H9 (cell line): ENCODE measurements around the gene HES1. TPM values are rescaled to one million over a fixed set of nuclear protein-coding genes. Genes with fewer than 3 reads are reported as not detected.
A peak's percentile ranks its signal among the peaks of the same experiment; 100 is the strongest.

Source experiments
- DNase-seq: peaks from one replicate; pipeline ENCODE4 v3.0.0-alpha.2; 2017
- H2AFZ ChIP-seq: one replicate; pipeline ENCODE4 v1.6.1; 2013; ENCODE audit warnings: mild to moderate bottlenecking, low read length, control low read depth, moderate library complexity
- H2AK5ac ChIP-seq: 2 replicates; pipeline ENCODE4 v1.6.1; 2013; ENCODE audit warnings: low read length, control low read depth, mixed read lengths; ENCODE audit not compliant: insufficient read length
- H2BK120ac ChIP-seq: one replicate; pipeline ENCODE4 v1.6.1; 2013; ENCODE audit warnings: low read depth, mild to moderate bottlenecking, low read length, control low read depth, inconsistent platforms; ENCODE audit not compliant: poor library complexity, severe bottlenecking
- H2BK12ac ChIP-seq: 2 replicates; pipeline ENCODE4 v1.6.1; 2013; ENCODE audit warnings: low read length, control low read depth, mixed read lengths, low read depth; ENCODE audit not compliant: insufficient read length
- H2BK15ac ChIP-seq: 2 replicates; pipeline ENCODE4 v1.6.1; 2013; ENCODE audit warnings: low read depth, low read length, control low read depth
- H2BK20ac ChIP-seq: one replicate; pipeline ENCODE4 v1.6.1; 2013; ENCODE audit warnings: low read depth, mild to moderate bottlenecking, low read length, control low read depth, inconsistent platforms; ENCODE audit not compliant: poor library complexity, severe bottlenecking
- H2BK5ac ChIP-seq: 2 replicates; pipeline ENCODE4 v1.6.1; 2013; ENCODE audit warnings: low read length, control low read depth, mixed read lengths; ENCODE audit not compliant: insufficient read length
- H3K14ac ChIP-seq: 2 replicates; pipeline ENCODE4 v1.6.1; 2013; ENCODE audit warnings: low read length, control low read depth; ENCODE audit not compliant: insufficient read depth
- H3K18ac ChIP-seq: 2 replicates; pipeline ENCODE4 v1.6.1; 2013; ENCODE audit warnings: low read depth, mild to moderate bottlenecking, mixed read lengths, low read length, control low read depth; ENCODE audit not compliant: insufficient read length
- H3K23ac ChIP-seq: 2 replicates; pipeline ENCODE4 v1.6.1; 2013; ENCODE audit warnings: low read length, control low read depth, mixed read lengths, low read depth; ENCODE audit not compliant: insufficient read length
- H3K23me2 ChIP-seq: 2 replicates; pipeline ENCODE4 v1.6.1; 2013; ENCODE audit warnings: low read depth, mild to moderate bottlenecking, mixed read lengths, low read length, control low read depth; ENCODE audit not compliant: insufficient read length, poor library complexity, severe bottlenecking
- H3K27ac ChIP-seq: 2 replicates; pipeline ENCODE4 v1.5.1; 2013; ENCODE audit warnings: low read length, control low read depth, mixed read lengths, low read depth; ENCODE audit not compliant: insufficient read length
- H3K27me3 ChIP-seq: 2 replicates; pipeline ENCODE4 v1.6.1; 2013; ENCODE audit warnings: low read length, control low read depth, inconsistent platforms; ENCODE audit not compliant: insufficient read depth
- H3K4ac ChIP-seq: 2 replicates; pipeline ENCODE4 v1.6.1; 2013; ENCODE audit warnings: low read depth, mild to moderate bottlenecking, control low read depth, inconsistent platforms, low read length, moderate library complexity
- H3K4me1 ChIP-seq: 2 replicates; pipeline ENCODE4 v1.6.1; 2013; ENCODE audit warnings: low read length, control low read depth, inconsistent platforms; ENCODE audit not compliant: insufficient read depth
- H3K4me2 ChIP-seq: 2 replicates; pipeline ENCODE4 v1.6.1; 2013; ENCODE audit warnings: low read length, control low read depth, mixed read lengths; ENCODE audit not compliant: insufficient read length, insufficient read depth
- H3K56ac ChIP-seq: 2 replicates; pipeline ENCODE4 v1.6.1; 2013; ENCODE audit warnings: low read depth, mild to moderate bottlenecking, mixed read lengths, low read length, control low read depth; ENCODE audit not compliant: insufficient read length
- H3K79me1 ChIP-seq: 2 replicates; pipeline ENCODE4 v1.6.1; 2013; ENCODE audit warnings: low read depth, mild to moderate bottlenecking, moderate library complexity, low read length, control low read depth, inconsistent platforms; ENCODE audit not compliant: insufficient read depth, poor library complexity, severe bottlenecking
- H3K79me2 ChIP-seq: 2 replicates; pipeline ENCODE4 v1.6.1; 2013; ENCODE audit warnings: low read length, control low read depth, inconsistent platforms; ENCODE audit not compliant: insufficient read depth
- H3K9ac ChIP-seq: 2 replicates; pipeline ENCODE4 v1.6.1; 2013; ENCODE audit warnings: low read length, control low read depth, mixed read lengths; ENCODE audit not compliant: insufficient read length; ENCODE audit errors: extremely low read depth
- H3K9me3 ChIP-seq: one replicate; pipeline ENCODE4 v1.6.1; 2013; ENCODE audit warnings: low read depth, low read length, inconsistent platforms; ENCODE audit not compliant: control insufficient read depth
- H3T11ph ChIP-seq: one replicate; pipeline ENCODE4 v1.6.1; 2013; ENCODE audit warnings: mild to moderate bottlenecking, low read length, control low read depth, inconsistent platforms
- H4K20me1 ChIP-seq: one replicate; pipeline ENCODE4 v1.6.1; 2013; ENCODE audit not compliant: control insufficient read depth, insufficient read length, insufficient read depth
- H4K5ac ChIP-seq: 2 replicates; pipeline ENCODE4 v1.6.1; 2013; ENCODE audit warnings: low read depth, mild to moderate bottlenecking, mixed read lengths, low read length, control low read depth; ENCODE audit not compliant: insufficient read length
- H4K8ac ChIP-seq: replicated peaks from 2 replicates; pipeline ENCODE4 v1.6.1; 2013; ENCODE audit warnings: low read length, control low read depth, mixed read lengths, low read depth; ENCODE audit not compliant: insufficient read length
- H4K91ac ChIP-seq: 2 replicates; pipeline ENCODE4 v1.6.1; 2013; ENCODE audit warnings: low read depth, mild to moderate bottlenecking, moderate library complexity, mixed read lengths, low read length, control low read depth; ENCODE audit not compliant: insufficient read length
- H3K27ac Mint-ChIP-seq, 3 experiments: 2 replicates in 2 of 3; 3 replicates in 1 of 3; pipeline ENCODE4 v1.8.0; 2020 to 2021; ENCODE audit warnings: mixed read lengths in 3 of 3, mild to moderate bottlenecking in 1 of 3, moderate library complexity in 1 of 3
- H3K27me3 Mint-ChIP-seq: 2 replicates; pipeline ENCODE4 v1.8.0; 2021; ENCODE audit warnings: low read depth, mild to moderate bottlenecking, moderate library complexity, mixed read lengths
- H3K36me3 Mint-ChIP-seq, 3 experiments: 2 replicates in 2 of 3; 3 replicates in 1 of 3; pipeline ENCODE4 v1.8.0; 2020 to 2021; ENCODE audit warnings: low read depth in 3 of 3, mixed read lengths in 3 of 3; ENCODE audit not compliant: insufficient read depth in 1 of 3
- H3K4me1 Mint-ChIP-seq, 2 experiments: 2 replicates each; pipeline ENCODE4 v1.8.0; 2020; ENCODE audit warnings: mixed read lengths in 2 of 2
- H3K4me3 Mint-ChIP-seq, 2 experiments: 2 replicates in 1 of 2; 3 replicates in 1 of 2; pipeline ENCODE4 v1.8.0; 2020 to 2021; ENCODE audit warnings: mild to moderate bottlenecking in 2 of 2, mixed read lengths in 2 of 2, moderate library complexity in 1 of 2
- H3K9me3 Mint-ChIP-seq, 2 experiments: 2 replicates in 1 of 2; 3 replicates in 1 of 2; pipeline ENCODE4 v1.8.0; 2020; ENCODE audit warnings: mild to moderate bottlenecking in 2 of 2, mixed read lengths in 2 of 2, moderate library complexity in 1 of 2
- CTCF ChIP-seq: fragments of 200-600 bp; sonication (generic); conservative IDR thresholded peaks from 3 replicates; pipeline ENCODE4 v1.8.0; 2021; ENCODE audit warnings: antibody characterized with exemption, mild to moderate bottlenecking
- WGBS: extraction: QIAGEN DNeasy Blood & Tissue Kit; methylation state at CpG from one replicate; pipeline ENCODE4 v1.1.7; 2013; ENCODE audit warnings: missing lambda C conversion rate, low lambda C conversion rate, mixed read lengths; ENCODE audit not compliant: insufficient read length; ENCODE audit errors: extremely low coverage; 5-methylcytosine and 5-hydroxymethylcytosine counted together
- total RNA-seq: library from RNA; stranded (reverse); gene quantifications from 2 replicates; pipeline ENCODE4 v1.2.1, GENCODE V29; 2021

The HES1 gene
- total RNA-seq, 1 experiment from 2014 or later: 23.2 TPM

GRCh38 chr3:194161131-194162045 is 25.4 kb downstream of the HES1 start:
- Mint-ChIP-seq H3K4me3 (no peak overlapping the region), H3K4me1 (peaks cover 40 to 45% of the 10 kb centered on the region in 2 experiments), H3K27ac (peak overlapping the region in 1 of 3 experiments; percentile 36; a peak in 3 of 7 replicates), H3K36me3 (no peaks in the 10 kb centered on the region), H3K27me3 (peaks cover 3% of the 10 kb centered on the region), H3K9me3 (no peaks in the 10 kb centered on the region)
- H4K91ac ChIP-seq: no peak overlapping the region
- H2BK20ac ChIP-seq: no peak overlapping the region
- H4K5ac ChIP-seq: no peak overlapping the region
- no peak overlapping the region for H2BK5ac ChIP-seq
- H3K27ac ChIP-seq: no peak overlapping the region
- H3K9ac ChIP-seq: no peak overlapping the region
- no peak overlapping the region for H2BK15ac ChIP-seq
- no peak overlapping the region for H3T11ph ChIP-seq
- H4K8ac ChIP-seq: no peak overlapping the region
- H2BK120ac ChIP-seq: no peak overlapping the region
- H3K27me3 ChIP-seq: no peaks in the 10 kb centered on the region
- H3K4me1 ChIP-seq: no peaks in the 10 kb centered on the region; the same call in 1 of the 2 replicates
- no peak overlapping the region for H3K4me2 ChIP-seq
- no peak overlapping the region for H3K56ac ChIP-seq
- no peaks in the 10 kb centered on the region for H3K79me2 ChIP-seq
- no peak overlapping the region for H3K23ac ChIP-seq
- no peak for TF ChIP-seq CTCF
- H3K14ac ChIP-seq: no peak overlapping the region
- no peak for DNase-seq
- H2AK5ac ChIP-seq: no peak overlapping the region
- H2BK12ac ChIP-seq: no peak overlapping the region
- H4K20me1 ChIP-seq: no peaks in the 10 kb centered on the region
- no peak overlapping the region for H3K4ac ChIP-seq
- no peak overlapping the region for H2AFZ ChIP-seq
- H3K79me1 ChIP-seq: no peaks in the 10 kb centered on the region
- H3K18ac ChIP-seq: no peak overlapping the region
- H3K23me2 ChIP-seq: no peaks in the 10 kb centered on the region
- H3K9me3 ChIP-seq: no peaks in the 10 kb centered on the region
- no CpG with 5 or more reads among the region's 15 CpGs for WGBS
